OCI-M1 (cell line): Measurements from ENCODE around the gene AKTIP.
"Not testable (repeated sequence)": the region's sequence is repeated elsewhere in the genome, so short reads cannot be mapped to it uniquely, and the experiment has no call there.

Experiments
- DNase-seq: peaks from one replicate; lab custom pipeline; 2025; lab: John Stamatoyannopoulos, UW

Gene AKTIP

DNA sequence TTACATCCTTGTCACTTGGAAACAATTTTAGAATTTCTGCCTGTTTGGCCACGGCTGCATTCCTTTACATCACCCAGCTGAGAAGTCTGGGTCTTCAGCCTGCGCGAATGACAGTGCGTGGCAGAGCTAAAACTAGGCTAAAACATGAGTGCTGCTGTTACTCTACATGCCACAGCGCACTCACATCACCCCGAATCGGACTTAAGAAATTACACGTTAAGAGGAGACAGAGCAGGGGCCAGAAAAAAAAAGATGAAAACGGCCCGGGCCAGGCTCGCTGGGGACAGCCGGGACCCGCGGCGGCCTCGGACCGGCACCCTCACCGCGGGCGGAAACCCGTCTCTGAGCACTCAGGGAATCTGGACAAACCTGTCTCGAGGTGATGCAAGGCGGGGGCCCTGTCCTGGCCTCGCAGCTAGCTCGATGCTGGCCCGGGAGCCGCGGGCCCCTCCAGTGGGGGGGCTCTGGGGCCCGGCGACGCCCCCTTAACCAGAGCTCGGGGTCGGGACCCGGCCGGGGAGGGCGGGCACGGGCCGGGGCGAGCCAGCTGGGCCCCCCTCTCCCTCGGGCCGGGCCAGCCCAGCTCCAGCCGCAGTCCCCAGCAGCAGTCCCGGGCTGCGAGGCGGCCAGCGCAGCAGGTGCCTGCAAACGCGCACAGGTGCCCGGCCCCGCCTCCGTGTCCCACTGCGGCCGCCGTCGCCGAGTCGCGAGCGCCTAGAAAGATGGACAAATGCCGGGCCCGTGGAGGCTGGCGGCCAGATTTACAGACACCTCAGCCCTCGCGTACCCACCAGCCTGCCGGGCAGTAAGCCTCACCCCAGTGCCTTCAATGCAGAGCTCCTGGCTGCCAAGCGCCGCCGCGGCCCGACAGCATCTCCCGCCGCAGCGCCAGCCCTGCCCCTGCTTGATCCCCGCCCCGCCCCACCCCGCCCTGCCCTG lies at the start of gene AKTIP:
TSS of gene AKTIP (minus strand) at position 879 of the 939 bp plus-strand sequence. CDS start 2,950 bp downstream, outside the sequence.
- no peak for DNase-seq

DNA sequence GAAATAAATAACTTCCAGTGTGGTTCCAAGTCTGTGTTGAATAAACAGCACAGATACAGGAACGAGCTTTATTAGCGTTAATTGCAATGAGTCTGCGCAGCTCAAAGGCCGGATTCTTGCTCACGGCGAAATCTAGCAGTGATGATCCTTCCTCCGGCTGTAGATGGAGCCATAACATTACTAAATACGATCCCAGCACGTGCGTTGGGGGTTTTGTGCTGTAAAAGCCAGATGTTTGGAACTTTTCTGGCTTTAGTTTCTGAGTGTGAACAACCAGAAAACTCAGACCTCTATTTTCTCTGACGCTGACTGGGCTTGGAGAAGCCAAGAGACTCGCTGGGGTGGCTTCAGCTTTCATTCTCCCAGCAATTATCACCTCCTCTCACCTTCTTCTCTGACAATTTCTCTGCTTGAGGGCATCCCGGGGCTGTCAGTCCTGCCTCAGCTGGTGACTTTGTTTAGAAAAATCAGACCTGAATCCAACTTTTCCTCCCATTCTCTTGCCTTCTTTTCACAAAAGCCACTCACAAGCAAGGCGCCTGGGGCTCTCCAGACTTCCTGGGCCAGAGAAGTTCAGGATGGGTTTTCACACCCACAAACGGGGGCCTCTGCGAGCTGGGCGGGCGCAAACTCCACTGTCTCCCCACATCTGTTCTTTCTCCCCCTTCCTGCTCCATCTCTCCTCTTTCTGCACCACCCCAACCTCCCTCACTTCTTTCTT lies 47.1 kb upstream of the AKTIP start:
- DNase-seq = peak; percentile 74

DNA sequence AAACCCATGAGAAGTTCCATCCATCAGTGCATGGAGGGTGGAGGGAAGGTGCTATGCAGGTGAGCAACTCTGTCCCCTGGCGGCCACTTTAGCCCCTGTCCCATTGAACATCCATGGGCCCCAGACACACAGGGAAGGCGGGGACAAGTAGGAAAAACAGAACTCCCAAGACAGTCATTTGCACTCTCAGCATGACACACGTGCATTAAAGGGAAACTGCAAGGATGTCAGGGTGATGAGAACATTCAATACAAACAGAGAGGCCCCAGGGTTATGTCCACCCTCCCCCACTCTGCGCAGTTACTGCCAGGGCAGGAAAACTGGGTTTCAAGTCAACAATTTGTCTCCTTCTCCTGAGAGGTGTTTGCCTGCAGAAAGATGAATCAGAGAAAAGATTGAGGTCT lies 44.0 kb upstream of the AKTIP start:
- no peak for DNase-seq

DNA sequence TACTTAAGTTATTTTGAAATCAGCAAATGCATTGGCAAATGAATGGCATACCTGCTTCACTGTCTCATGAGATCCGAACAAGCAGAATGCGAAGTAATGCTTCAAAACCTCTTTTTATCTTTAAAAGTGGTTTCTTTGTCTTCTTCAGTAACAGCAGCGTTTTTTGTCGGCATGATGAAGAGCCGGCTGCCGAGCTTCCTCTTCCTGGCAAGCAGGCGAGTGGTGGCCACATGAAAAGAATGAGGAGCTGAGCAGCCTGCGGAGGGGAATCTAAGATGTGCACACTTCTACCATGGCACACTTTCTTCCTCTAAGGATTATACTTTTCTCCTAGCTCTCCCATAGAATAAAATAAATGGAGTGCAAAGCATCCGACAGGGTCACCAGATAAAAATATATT lies 42.4 kb upstream of the AKTIP start:
- DNase-seq = peak; percentile 35

DNA sequence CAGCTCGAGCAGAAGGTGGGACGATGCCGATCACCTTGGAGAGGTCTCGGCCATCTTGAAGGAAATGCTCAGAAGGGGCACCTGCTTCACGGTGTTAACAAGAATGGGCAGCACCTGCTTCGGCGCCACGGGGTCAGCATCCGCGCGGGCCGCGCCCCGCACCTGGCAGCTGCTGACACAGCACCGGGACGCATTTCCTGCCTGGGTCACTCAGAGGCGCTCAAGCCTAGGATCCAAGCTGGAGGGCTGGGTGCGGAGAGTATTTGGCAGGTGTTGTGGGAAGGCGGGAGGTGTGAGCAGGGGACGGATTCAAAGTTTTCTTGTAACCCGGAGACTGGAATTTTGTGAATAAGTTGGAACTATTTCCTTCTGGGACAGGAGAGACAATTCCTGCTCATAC lies 39.3 kb upstream of the AKTIP start:
- DNase-seq = no peak

DNA sequence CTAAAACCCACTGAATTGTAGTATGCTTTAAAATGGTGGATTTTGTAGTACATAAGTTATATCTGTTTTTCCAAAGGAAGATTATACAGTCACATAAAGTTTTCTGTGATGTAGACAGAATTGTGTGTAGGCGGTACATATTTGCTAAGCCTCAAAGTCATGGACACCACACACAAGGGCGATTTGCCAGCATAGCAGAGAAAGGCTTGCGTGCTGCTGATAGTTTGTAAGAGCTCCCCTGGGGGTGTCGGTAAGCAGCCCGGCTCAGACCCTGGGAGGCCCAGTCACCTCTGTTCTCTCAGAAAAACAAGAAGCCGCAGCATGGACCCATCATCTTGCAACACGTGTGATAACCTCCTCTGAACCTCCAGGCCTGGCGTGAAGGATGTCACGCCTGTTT lies 38.3 kb upstream of the AKTIP start:
- DNase-seq = no peak

DNA sequence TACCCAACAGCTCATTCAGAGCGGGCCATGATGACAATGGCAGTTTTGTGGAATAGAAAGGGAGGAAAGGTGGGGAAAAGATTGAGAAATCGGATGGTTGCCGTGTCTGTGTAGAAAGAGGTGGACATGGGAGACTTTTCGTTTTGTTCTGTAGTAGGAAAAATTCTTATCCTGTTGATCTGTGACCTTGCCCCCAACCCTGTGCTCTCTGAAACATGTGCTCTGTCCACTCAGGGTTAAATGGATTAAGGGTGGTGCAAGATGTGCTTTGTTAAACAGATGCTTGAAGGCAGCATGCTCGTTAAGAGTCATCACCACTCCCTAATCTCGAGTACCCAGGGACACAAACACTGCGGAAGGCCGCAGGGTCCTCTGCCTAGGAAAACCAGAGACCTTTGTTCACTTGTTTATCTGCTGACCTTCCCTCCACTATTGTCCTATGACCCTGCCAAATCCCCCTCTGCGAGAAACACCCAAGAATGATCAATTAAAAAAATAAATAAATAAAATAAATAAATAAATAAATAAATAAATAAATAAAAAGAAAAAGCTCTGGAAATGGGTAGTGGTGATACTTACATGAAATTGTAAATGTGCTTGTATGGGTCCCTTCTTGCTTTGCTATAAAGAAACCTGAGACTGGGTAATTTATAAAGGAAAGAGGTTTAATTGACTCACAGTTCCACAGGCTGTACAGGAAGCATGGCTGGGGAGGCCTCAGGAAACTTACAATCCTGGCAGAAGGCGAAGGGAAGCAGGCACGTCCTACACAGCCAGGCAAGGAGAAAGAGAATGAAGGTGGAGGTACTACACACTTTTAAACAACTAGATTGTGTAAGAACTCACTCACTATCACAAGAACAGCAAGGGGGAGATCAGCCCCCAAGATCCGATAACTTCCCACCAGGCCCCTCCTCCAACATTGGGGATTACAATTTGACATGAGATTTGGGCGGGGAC lies 37.0 kb upstream of the AKTIP start:
- not testable (repeated sequence) for DNase-seq

DNA sequence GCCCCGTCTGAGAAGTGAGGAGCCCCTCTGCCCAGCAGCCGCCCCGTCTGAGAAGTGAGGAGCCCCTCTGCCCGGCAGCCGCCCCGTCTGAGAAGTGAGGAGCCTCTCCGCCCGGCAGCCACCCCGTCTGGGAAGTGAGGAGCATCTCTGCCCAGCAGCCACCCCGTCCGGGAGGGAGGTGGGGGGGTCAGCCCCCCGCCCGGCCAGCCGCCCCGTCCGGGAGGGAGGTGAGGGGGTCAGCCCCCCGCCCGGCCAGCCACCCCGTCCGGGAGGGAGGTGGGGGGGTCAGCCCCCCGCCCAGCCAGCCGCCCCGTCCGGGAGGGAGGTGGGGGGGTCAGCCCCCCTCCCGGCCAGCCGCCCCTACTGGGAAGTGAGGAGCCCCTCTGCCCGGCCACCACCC lies 36.3 kb upstream of the AKTIP start:
- DNase-seq = not testable (repeated sequence)

DNA sequence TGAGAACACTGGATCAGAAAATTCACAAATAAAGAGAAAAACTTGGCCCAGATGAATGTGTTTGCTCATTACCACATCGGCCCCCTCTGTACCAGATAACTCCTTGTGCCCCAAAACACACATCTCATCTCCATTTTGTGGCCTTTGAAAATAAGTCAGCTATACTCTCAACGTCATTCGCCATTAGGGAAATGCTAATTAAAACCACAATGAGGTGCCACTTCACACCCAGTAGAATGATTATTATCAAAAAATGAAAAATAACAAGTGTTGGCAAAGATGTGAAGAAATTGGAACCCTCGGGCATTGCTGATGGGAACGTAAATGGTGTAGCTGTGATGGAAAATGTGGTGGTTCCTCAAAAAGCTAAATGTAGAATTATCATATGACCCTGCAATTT lies 34.6 kb upstream of the AKTIP start:
- DNase-seq = no peak

DNA sequence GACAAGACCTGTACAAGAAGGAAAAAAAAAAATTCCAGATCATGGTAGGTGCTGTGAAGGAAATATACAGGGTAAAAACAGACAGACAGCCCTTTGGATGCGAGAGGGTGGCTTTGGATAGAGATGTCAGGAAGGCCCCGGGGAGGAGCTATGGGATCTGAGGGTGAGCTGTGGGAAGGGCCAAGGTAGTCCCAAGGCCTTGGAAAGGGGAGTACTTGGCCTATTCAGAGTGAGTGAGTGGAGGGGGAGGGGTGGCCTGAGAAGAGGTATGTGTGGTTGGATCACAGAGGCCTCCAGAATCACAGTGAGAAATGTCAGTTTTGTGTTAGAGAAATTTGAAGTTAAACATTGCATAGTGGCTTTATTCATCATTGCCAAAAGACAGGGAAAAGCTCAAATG lies 31.2 kb upstream of the AKTIP start:
- DNase-seq = no peak

DNA sequence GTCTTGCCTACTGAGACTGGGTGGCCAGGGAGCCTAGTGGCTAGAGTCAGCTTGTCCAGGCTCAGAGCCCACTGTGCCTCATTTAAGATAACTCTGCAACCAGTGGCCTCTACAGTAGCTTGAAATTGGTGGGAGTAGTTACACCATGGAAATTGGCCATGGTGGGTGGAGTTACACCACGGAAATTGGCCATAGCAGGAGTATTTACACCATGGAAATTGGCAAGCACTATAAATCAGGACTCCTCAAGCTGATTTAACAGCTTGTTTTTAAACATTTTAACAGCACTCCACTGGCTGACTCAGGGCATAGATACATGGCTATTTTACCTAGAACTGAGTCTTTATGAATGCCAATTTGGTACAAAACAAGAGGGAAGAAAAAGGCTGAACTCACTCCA lies 27.7 kb upstream of the AKTIP start:
- DNase-seq = no peak

DNA sequence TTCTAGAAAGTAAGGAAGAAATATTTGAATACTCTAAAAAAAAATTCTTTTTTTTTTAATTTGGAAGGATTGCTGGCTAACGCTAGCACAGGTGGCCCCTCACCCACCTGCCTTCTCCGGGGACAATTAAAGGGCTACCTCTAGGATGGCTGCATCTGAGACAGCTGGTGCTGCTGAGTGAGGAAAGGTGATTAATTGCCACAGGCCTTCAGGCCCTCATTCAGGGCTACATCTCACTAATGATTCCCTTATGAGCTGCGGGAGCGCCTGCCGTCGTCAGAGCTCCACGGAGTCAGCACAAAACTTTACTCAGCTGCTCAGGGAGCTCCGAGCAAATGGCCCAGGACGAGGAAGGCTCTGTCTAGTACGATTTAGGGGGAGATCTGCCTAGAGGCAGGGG lies 27.0 kb upstream of the AKTIP start:
- DNase-seq = no peak

DNA sequence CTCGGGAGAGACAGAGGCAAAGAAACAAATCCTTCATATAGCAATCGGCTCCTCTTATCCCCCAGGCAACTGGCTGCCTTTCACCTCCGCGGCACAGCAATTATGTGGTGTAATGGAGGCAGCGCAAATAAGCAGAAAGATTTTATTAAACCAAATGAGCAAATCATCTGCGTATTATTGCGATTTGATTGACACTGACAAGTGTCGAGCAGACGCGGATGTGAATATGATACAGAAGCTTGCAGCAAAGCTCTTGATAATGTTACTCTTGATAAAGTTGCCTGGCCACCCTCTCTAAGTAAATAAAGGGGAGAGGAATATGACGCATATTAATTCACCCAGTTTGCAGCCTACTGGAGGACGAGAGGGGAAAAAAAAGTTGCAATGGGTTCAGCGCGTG lies 26.5 kb upstream of the AKTIP start:
- no peak for DNase-seq

DNA sequence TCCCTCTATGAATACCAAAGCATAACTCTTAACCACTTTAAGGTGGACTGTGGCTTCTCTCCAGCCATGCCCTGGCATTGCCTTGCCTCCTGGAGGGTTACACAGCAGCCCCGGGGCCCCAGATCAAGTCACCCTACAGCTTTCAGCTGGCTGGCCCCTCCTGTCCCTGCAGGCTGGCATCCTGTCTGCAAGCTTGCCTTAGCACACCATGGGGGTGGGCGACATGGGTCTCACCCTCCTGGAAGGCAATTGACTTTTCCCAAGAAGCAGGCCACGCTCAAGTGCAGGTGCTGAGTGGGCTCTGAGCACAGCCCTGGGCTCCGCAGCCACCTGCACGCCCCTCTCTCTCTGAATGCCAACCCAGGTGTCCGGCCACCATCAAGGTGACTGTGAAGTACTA lies 25.8 kb upstream of the AKTIP start:
- no peak for DNase-seq

DNA sequence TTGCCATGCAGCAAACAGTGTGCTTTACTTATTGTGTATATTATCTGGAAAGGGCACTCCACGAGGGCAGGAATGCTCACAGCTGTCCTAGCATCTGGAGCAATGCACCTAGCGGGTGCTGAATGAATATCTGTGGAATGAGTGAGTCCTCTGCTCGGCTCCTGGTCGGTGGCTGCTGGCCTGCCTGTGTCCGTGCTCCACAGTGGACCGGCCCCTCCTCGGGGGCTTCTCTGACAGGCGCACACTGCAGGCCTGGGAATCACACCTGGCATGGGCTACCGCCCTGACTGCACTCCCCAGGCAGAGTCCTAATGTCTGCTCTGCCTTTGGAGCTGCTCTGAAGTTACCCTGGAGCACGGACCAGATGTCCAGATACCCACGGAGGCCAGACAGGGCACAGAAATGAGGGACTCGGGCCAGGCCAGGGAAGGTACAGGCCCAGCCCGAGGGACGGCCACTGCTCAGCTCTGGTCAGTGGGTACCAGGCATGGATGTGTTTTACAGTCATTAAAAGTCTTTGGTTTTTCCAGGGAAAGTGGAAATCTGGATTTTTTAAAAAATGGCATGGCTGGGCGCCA lies 21.1 kb upstream of the AKTIP start:
- no peak for DNase-seq

DNA sequence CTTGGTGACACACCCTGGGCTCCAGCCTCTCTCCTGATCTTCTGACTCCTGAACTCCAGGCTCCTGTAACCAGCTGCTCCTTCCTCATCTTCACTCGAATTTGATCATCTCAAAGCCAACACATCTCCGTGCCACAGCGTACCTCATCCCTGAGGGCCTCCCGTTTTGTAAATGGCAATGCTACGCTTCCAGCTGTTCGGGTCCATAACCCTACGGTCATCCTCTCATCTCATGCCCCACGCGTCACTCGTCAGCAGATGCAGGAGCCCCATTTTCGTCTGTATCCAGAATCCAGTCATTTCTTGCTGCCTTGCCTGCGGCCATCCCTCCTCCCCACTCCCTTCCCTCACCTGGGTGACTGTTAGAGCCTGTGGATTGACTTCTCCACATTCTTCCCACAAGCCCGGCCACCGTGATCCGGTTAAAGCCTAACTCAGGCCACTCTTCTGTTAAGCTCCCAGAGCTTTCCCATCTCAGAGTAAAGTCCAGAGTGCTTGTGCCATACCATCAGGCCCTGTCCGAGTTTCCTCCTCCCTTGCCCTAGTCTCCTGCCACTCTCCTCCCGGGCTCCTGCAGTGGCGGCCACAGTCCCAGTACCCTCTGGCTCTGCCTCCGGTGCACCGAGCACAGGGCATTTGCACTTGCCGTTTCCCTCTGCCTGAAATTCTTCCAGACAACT lies 20.3 kb upstream of the AKTIP start:
- DNase-seq = no peak

DNA sequence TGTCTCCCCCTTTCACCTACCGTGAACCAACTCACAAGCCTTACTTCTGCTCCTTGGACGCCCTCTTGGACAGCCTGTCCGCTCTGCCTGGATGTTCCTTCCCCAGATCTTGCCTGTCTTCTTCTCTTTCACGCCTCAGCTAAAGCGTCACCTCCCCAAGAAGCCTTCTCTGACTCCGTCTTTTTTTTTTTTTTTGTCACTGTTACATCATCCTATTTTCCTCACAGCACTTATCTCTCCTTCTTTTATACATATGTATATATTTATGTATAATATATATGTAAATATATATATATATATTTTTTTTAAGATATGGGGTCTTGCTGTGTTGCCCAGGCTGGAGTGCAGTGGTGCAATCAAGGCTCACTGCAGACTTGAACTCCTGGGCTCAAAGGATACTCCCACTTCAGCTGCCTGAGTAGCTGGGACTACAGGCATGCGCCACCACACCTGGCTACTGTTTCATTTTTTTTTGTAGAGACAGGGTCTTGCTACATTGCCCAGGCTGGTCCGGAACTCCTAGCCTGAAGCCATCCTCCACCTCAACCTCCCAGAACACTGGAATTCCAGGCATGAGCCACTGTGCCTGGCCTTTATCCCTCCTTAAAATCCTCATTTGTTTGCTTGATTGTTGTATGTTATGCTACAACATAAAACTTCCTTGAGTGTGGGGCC lies 16.5 kb upstream of the AKTIP start:
- no peak for DNase-seq

DNA sequence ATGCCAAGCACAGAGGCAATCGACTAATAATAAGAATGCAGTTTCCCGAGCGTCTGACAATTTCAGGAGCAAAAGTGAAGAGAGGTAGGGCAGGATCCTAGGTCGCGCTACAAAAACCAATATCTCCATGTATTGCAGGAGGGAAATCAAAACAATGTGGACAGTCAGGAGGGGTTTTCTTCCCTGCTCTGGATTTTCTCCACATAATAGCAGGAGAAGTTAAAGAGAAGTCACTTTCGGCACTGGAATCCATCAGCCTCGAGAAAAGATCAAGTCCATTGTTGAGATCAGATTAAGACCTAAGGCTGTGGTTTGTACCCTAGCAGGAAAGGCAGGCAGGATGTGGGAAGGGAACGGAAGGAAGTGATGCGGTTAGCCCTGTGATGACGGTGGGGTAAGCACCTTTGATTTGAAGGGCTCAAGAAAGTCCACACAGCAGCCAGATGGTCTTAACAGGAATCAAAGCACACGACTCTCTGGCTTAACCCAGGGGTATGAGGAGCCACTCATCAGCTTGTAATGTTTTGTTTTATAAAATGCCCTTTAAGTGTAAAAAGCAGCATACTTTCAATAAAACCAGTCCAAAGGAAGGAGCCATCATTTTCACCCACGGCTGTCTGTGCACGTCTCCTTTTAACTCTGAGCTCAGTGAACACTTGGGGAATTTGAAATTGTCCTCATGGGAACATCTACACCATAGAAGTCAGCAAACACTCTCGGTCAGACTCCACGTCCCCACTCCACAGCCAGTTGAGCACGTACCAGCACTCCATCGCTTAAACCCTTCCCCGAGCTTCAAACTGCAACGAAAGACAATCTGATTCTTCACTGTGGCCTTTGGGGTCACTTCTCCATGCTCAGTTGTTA lies 15.8 kb upstream of the AKTIP start:
- DNase-seq = peak; percentile 55

DNA sequence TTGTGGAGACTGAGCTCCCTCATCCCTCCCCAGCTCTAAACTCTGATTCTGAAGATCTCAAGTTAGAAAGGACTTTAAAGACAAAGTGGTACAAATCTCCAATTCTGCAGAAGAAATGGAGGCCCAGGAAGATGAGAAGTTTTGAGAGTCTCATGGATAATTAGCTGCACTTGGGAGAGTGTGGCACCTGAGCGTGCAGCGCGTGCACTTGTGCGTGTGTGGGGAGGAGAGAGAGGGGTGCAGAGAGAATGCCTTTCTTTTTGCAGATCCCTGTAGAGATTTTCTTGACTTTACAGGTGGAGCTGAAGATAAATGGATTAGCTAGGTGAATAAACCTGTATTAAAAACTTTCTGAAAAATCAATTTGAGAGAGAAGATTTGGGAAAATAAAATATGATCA lies 14.8 kb upstream of the AKTIP start:
- no peak for DNase-seq

DNA sequence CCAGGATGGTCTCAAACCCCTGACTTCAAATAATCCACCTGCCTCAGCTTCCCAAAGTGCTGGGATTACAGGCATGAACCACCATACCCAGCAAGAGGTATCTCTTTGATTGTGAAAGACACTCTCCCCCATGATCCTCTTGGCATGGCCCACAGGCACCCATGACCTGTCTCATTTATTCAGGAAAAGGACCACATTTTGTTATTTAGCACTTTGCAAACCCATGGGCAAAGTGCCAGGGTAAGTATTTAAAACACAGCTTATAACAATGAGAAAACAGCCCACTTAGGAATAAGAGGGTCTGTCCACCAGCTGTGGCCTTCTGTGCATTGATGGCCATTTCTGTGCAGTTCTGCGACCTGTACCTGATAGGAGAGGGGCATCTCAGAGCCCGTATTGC lies 12.8 kb upstream of the AKTIP start:
- DNase-seq = no peak
